ENCODE measurements around the gene CTNNB1. TPM values are rescaled to one million over a fixed set of nuclear protein-coding genes. Genes with fewer than 3 reads are reported as not detected.
A peak's percentile ranks its signal among the peaks of the same experiment; 100 is the strongest.

The CTNNB1 gene
- total RNA-seq, 1 experiment from 2014 or later = 387 TPM

GRCh38 chr3:41213588-41213987 is 14.3 kb downstream of the CTNNB1 start:
- ATAC-seq = no peak
- Mint-ChIP-seq H3K27ac (no peak overlapping the region), H3K4me1 (peaks cover 75% of the 10 kb centered on the region), H3K36me3 (peaks cover 6% of the 10 kb centered on the region), H3K27me3 (ENCODE audit: low read depth) (no peaks in the 10 kb centered on the region), H3K4me3 (peak overlapping the region; percentile 1; the same call in 1 of the 2 replicates), H3K9me3 (peaks cover 3% of the 10 kb centered on the region; the same call in 1 of the 2 replicates)
- ChIA-PET CTCF (no interaction called here), POLR2A (interaction anchor here (0.5 kb wide), 1 partner anchor 929 kb away, joined by 5 read pairs; no protein-coding TSS in a partner anchor)
- TF ChIP-seq JAZF1 (CRISPR knock-in tag; IDR thresholded peaks at IDR 0.05) (no peak), ZNF219 (CRISPR knock-in tag; IDR thresholded peaks at IDR 0.05; ENCODE audit: borderline replicate concordance) (no peak)
- no peak for DNase-seq (ENCODE audit: low spot score)

- Mint-ChIP-seq H3K27ac (no peak overlapping the region), H3K27me3 (ENCODE audit: low read depth) (no peaks in the 10 kb centered on the region), H3K4me3 (no peak overlapping the region), H3K9me3 (no peaks in the 10 kb centered on the region), H3K4me1 (peaks cover 81% of the 10 kb centered on the region), H3K36me3 (no peaks in the 10 kb centered on the region)
- POLR2A ChIA-PET = interaction anchor here (1.3 kb wide), 1 partner anchor 17 kb away, joined by 4 read pairs; the partner anchor contains the start of gene CTNNB1
- ATAC-seq (no peak), DNase-seq (ENCODE audit: low spot score) (no peak)
- TF ChIP-seq ZNF138 (CRISPR knock-in tag; conservative IDR thresholded peaks at IDR 0.05) (no peak), ZNF396 (CRISPR knock-in tag; IDR thresholded peaks at IDR 0.05; ENCODE audit: borderline replicate concordance) (no peak), FOXP1 (CRISPR knock-in tag; IDR thresholded peaks at IDR 0.05; ENCODE audit: borderline replicate concordance) (no peak), IRF1 (CRISPR knock-in tag; IDR thresholded peaks at IDR 0.05) (no peak), STAT6 (CRISPR knock-in tag; conservative IDR thresholded peaks at IDR 0.05; ENCODE audit: low read depth) (no peak), KAT7 (CRISPR knock-in tag; IDR thresholded peaks at IDR 0.05; ENCODE audit: borderline replicate concordance) (no peak), ZNF317 (CRISPR knock-in tag; IDR thresholded peaks at IDR 0.05; ENCODE audit: borderline replicate concordance, low read depth) (no peak)
- CTCF ChIA-PET = no interaction called here
Measured at GRCh38 chr3:41216422-41216821, 17.1 kb downstream of the CTNNB1 start.

- H3K4me3 Mint-ChIP-seq = no peak overlapping the region
- ATAC-seq = no peak
- peaks cover 81% of the 10 kb centered on the region for H3K4me1 Mint-ChIP-seq
- H3K27ac Mint-ChIP-seq = peak overlapping the region; percentile 27
- TF ChIP-seq FOXP1 (CRISPR knock-in tag; IDR thresholded peaks at IDR 0.05; ENCODE audit: borderline replicate concordance) (no peak), FOXJ3 (CRISPR knock-in tag; IDR thresholded peaks at IDR 0.05; ENCODE audit: borderline replicate concordance) (no peak), ATF3 (CRISPR knock-in tag; conservative IDR thresholded peaks at IDR 0.05) (no peak), ZNF263 (CRISPR knock-in tag; IDR thresholded peaks at IDR 0.05; ENCODE audit: low read depth) (no peak), ARID4B (CRISPR knock-in tag; IDR thresholded peaks at IDR 0.05; ENCODE audit: borderline replicate concordance) (no peak), IRF1 (CRISPR knock-in tag; IDR thresholded peaks at IDR 0.05) (no peak), NFE2L1 (CRISPR knock-in tag; IDR thresholded peaks at IDR 0.05) (no peak), RORB (CRISPR knock-in tag; IDR thresholded peaks at IDR 0.05) (no peak), JUN (CRISPR knock-in tag; IDR thresholded peaks at IDR 0.05) (no peak), NR1H2 (CRISPR knock-in tag; IDR thresholded peaks at IDR 0.05) (no peak), KAT7 (CRISPR knock-in tag; IDR thresholded peaks at IDR 0.05; ENCODE audit: borderline replicate concordance) (no peak)
- POLR2A ChIA-PET = interaction anchor here (1.3 kb wide), 1 partner anchor 18 kb away, joined by 4 read pairs; the partner anchor contains the start of gene CTNNB1
- no peak for DNase-seq (ENCODE audit: low spot score)
- H3K27me3 Mint-ChIP-seq (ENCODE audit: low read depth) = no peaks in the 10 kb centered on the region
- H3K9me3 Mint-ChIP-seq = no peaks in the 10 kb centered on the region
- H3K36me3 Mint-ChIP-seq = no peaks in the 10 kb centered on the region
- CTCF ChIA-PET = no interaction called here
Measured at GRCh38 chr3:41216993-41217392, 17.7 kb downstream of the CTNNB1 start.

All from WTC11 (cell line).